Caco-2 (cell line): ENCODE data around the gene FOXI1. TPM values are rescaled to one million over a fixed set of nuclear protein-coding genes. Genes with fewer than 3 reads are reported as not detected.

Experiments
- BruUV-seq: library from RNA; stranded (reverse); fragments of 400-500 nt; replicated peaks from 2 replicates; lab custom pipeline; 2021; lab: Mats Ljungman, UMichigan
- CTCF ChIA-PET: fragments of 300-600 bp; sonication (Branson Sonifier 250); formaldehyde crosslinking; loops from one replicate; lab custom pipeline; 2022; ENCODE audit warnings: antibody characterized with exemption; lab: Charles Lee
- POLR2A ChIA-PET: fragments of 300-600 bp; sonication (Branson Sonifier 250); formaldehyde crosslinking; loops from one replicate; lab custom pipeline; 2022; ENCODE audit warnings: antibody characterized with exemption; lab: Charles Lee
- DNase-seq, 2 experiments: peaks; one replicate each; pipeline versions ENCODE4 v3.0.0 to v3.0.0-alpha.2; 2020 to 2022
- H3K27me3 ChIP-seq: replicated peaks from 2 replicates; pipeline ENCODE4 v1.6.0; 2011; ENCODE audit warnings: low read length; ENCODE audit not compliant: control insufficient read depth, insufficient read depth
- H3K36me3 ChIP-seq: 2 replicates; pipeline ENCODE4 v1.5.1; 2011; ENCODE audit warnings: low read length; ENCODE audit not compliant: control insufficient read depth, insufficient read depth
- H3K4me1 ChIP-seq: fragments of 250-450 bp; sonication (Bioruptor Pico); 2 replicates; pipeline ENCODE4 v1.5.1; 2020; ENCODE audit warnings: mild to moderate bottlenecking
- H3K4me3 ChIP-seq: 2 replicates; pipeline ENCODE4 v1.5.1; 2011; ENCODE audit warnings: low read depth, mild to moderate bottlenecking, control low read depth, low read length
- H3K9me3 ChIP-seq: fragments of 250-450 bp; sonication (Bioruptor Pico); 2 replicates; pipeline ENCODE4 v1.5.1; 2020; ENCODE audit warnings: mild to moderate bottlenecking, moderate library complexity
- H3K27ac Mint-ChIP-seq: one replicate; pipeline ENCODE4 v1.8.0; 2022; ENCODE audit warnings: mixed read lengths; ENCODE audit not compliant: unreplicated experiment
- H3K27me3 Mint-ChIP-seq: one replicate; pipeline ENCODE4 v1.8.0; 2022; ENCODE audit warnings: mixed read lengths; ENCODE audit not compliant: insufficient read depth, unreplicated experiment
- H3K36me3 Mint-ChIP-seq: one replicate; pipeline ENCODE4 v1.8.0; 2022; ENCODE audit warnings: mild to moderate bottlenecking, mixed read lengths; ENCODE audit not compliant: insufficient read depth, unreplicated experiment
- H3K4me1 Mint-ChIP-seq: one replicate; pipeline ENCODE4 v1.8.0; 2022; ENCODE audit warnings: low read depth, mixed read lengths; ENCODE audit not compliant: unreplicated experiment
- H3K4me3 Mint-ChIP-seq: one replicate; pipeline ENCODE4 v1.8.0; 2022; ENCODE audit warnings: mild to moderate bottlenecking, moderate library complexity, mixed read lengths; ENCODE audit not compliant: unreplicated experiment
- H3K9me3 Mint-ChIP-seq: one replicate; pipeline ENCODE4 v1.8.0; 2022; ENCODE audit warnings: mixed read lengths; ENCODE audit not compliant: unreplicated experiment
- CTCF ChIP-seq, 2 experiments: fragments of 200-600 bp in 1 of 2; IDR thresholded peaks; 1 replicate in 1 of 2; 2 replicates in 1 of 2; pipeline versions ENCODE4 v1.5.1 to v1.8.0; 2011 to 2022; ENCODE audit warnings: antibody characterized with exemption in 1 of 2, control low read depth in 1 of 2, inconsistent platforms in 1 of 2, low read depth in 1 of 2, low read length in 1 of 2, mild to moderate bottlenecking in 1 of 2, moderate library complexity in 1 of 2; ENCODE audit not compliant: insufficient read depth in 1 of 2, severe bottlenecking in 1 of 2, unreplicated experiment in 1 of 2
- intact Hi-C: fragments of 100-400 bp; cut with micrococcal nuclease; formaldehyde crosslinking; loops from one replicate; pipeline ENCODE4 v1.10.0; 2022; ENCODE audit not compliant: unreplicated experiment
- total RNA-seq: library from RNA; stranded (reverse); gene quantifications from 2 replicates; pipeline ENCODE4 v1.2.3, GENCODE V29; 2022

Gene FOXI1
- total RNA-seq, 1 experiment from 2014 or later: 0.14 TPM

GRCh38 chr5:170142196-170142595 lies 36.5 kb downstream of the FOXI1 start:
- H3K9me3 Mint-ChIP-seq: no peaks in the 10 kb centered on the region

GRCh38 chr5:170143091-170143490 lies 37.4 kb downstream of the FOXI1 start:
- Mint-ChIP-seq H3K36me3 (no peaks in the 10 kb centered on the region), H3K4me3 (no peak overlapping the region), H3K9me3 (no peaks in the 10 kb centered on the region), H3K27me3 (peaks cover 4% of the 10 kb centered on the region), H3K4me1 (no peaks in the 10 kb centered on the region), H3K27ac (no peak overlapping the region)
- Histone ChIP-seq H3K9me3 (no peaks in the 10 kb centered on the region), H3K27me3 (no peaks in the 10 kb centered on the region), H3K4me3 (no peak overlapping the region), H3K36me3 (no peaks in the 10 kb centered on the region), H3K4me1 (no peaks in the 10 kb centered on the region)
- TF ChIP-seq CTCF (IDR thresholded peaks at IDR 0.05; ENCODE audit: insufficient read depth in 1 of 2, low read depth in 1 of 2, low read length in 1 of 2, severe bottlenecking in 1 of 2, unreplicated experiment in 1 of 2): no peak
- ChIA-PET POLR2A (no interaction called here), CTCF (interaction anchor here (0.6 kb wide), 1 partner anchor 301 kb away, joined by 3 read pairs; no protein-coding TSS in a partner anchor)
- DNase-seq: no peak
- intact Hi-C loops: no loop called here
- BruUV-seq: no TSS peak

More at GRCh38 chr5:170142196-170142595, 36.5 kb downstream of the FOXI1 start:
- BruUV-seq: no TSS peak
- H3K36me3 Mint-ChIP-seq: no peaks in the 10 kb centered on the region
- CTCF ChIA-PET: no interaction called here
- no peak overlapping the region for H3K4me3 ChIP-seq
- no peaks in the 10 kb centered on the region for H3K27me3 Mint-ChIP-seq
- no peak overlapping the region for H3K4me3 Mint-ChIP-seq
- no peaks in the 10 kb centered on the region for H3K4me1 ChIP-seq
- no peaks in the 10 kb centered on the region for H3K9me3 ChIP-seq
- intact Hi-C loops: no loop called here
- no peaks in the 10 kb centered on the region for H3K4me1 Mint-ChIP-seq
- no peaks in the 10 kb centered on the region for H3K27me3 ChIP-seq
- no peak for DNase-seq
- no peak for TF ChIP-seq CTCF (IDR thresholded peaks at IDR 0.05; ENCODE audit: insufficient read depth in 1 of 2, low read depth in 1 of 2, low read length in 1 of 2, severe bottlenecking in 1 of 2, unreplicated experiment in 1 of 2)
- no peak overlapping the region for H3K27ac Mint-ChIP-seq
- POLR2A ChIA-PET: no interaction called here
- H3K36me3 ChIP-seq: no peaks in the 10 kb centered on the region

- Histone ChIP-seq H3K4me3 (no peak overlapping the region), H3K36me3 (no peaks in the 10 kb centered on the region), H3K4me1 (no peaks in the 10 kb centered on the region), H3K27me3 (no peaks in the 10 kb centered on the region), H3K9me3 (no peaks in the 10 kb centered on the region)
- Mint-ChIP-seq H3K9me3 (no peaks in the 10 kb centered on the region), H3K4me3 (no peak overlapping the region), H3K36me3 (no peaks in the 10 kb centered on the region), H3K27ac (no peak overlapping the region), H3K27me3 (peaks cover 4% of the 10 kb centered on the region), H3K4me1 (no peaks in the 10 kb centered on the region)
- BruUV-seq: no TSS peak
- DNase-seq: no peak
- intact Hi-C loops: no loop called here
- POLR2A ChIA-PET: no interaction called here
- no peak for TF ChIP-seq CTCF (IDR thresholded peaks at IDR 0.05; ENCODE audit: insufficient read depth in 1 of 2, low read depth in 1 of 2, low read length in 1 of 2, severe bottlenecking in 1 of 2, unreplicated experiment in 1 of 2)
- CTCF ChIA-PET: interaction anchor here (0.6 kb wide), 2 partner anchors 13 to 301 kb away, joined by 3 read pairs; no protein-coding TSS in a partner anchor
Observed at GRCh38 chr5:170143710-170144109, 38.0 kb downstream of the FOXI1 start.
